OCI-LY1 (cell line): ENCODE data around the gene SCNN1G.

Experiments used
- EZH2 ChIP-seq: fragments of 200-600 bp; sonication (generic), shearing (Covaris generic); IDR thresholded peaks from 2 replicates; pipeline ENCODE4 v1.8.0; 2017; ENCODE audit warnings: borderline replicate concordance, mixed run types, mild to moderate bottlenecking, antibody characterized with exemption, low read length, moderate library complexity, mixed read lengths
- TF ChIP-seq, protein P1 (sequence below): fragments of 200-600 bp; sonication (generic), shearing (Covaris generic); IDR thresholded peaks from 2 replicates; pipeline ENCODE4 v1.5.1; 2017; ENCODE audit warnings: mild to moderate bottlenecking, antibody characterized with exemption, low read length, moderate library complexity, mixed read lengths

GRCh38 chr16:23236983-23237382 is 54.4 kb downstream of the SCNN1G start:
- TF ChIP-seq, protein P1, sequence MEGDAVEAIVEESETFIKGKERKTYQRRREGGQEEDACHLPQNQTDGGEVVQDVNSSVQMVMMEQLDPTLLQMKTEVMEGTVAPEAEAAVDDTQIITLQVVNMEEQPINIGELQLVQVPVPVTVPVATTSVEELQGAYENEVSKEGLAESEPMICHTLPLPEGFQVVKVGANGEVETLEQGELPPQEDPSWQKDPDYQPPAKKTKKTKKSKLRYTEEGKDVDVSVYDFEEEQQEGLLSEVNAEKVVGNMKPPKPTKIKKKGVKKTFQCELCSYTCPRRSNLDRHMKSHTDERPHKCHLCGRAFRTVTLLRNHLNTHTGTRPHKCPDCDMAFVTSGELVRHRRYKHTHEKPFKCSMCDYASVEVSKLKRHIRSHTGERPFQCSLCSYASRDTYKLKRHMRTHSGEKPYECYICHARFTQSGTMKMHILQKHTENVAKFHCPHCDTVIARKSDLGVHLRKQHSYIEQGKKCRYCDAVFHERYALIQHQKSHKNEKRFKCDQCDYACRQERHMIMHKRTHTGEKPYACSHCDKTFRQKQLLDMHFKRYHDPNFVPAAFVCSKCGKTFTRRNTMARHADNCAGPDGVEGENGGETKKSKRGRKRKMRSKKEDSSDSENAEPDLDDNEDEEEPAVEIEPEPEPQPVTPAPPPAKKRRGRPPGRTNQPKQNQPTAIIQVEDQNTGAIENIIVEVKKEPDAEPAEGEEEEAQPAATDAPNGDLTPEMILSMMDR = no peak
- no peak for TF ChIP-seq EZH2
